ENCODE measurements around the gene OMP.

Gene OMP

DNA sequence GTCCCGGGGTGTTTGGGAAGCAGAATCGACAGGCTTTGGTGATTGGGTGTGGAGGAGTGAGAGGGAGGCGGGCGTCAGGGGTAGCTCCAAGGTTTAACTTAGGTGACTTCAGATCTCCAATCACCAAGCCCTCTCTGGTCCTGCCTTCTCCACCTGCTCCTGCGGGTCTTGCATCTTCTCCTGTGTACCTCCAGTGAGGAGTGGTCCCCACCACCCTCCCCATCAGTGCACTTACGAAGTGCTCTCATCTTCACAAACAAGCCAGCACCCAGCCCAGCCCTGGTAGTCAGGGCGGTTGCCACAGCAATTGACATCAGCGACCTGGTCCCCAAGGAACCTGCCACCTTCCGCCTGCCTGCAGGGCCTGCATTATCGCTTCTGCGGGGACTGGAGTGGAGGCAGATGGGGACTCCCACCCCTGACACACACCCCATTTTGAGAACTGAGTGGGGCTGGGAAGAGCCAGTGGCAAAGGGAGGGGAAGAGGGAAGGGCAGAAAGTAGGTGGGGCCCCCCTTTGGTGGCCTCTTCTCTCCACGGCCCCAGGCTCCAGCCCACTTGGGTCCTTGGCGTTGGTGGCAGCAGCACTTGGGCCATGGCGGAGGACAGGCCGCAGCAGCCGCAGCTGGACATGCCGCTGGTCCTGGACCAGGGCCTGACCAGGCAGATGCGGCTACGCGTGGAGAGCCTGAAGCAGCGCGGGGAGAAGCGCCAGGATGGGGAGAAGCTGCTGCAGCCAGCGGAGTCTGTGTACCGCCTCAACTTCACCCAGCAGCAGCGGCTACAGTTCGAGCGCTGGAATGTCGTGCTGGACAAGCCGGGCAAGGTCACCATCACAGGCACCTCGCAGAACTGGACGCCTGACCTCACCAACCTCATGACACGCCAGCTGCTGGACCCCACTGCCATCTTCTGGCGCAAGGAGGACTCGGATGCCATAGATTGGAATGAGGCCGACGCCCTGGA is at the start of gene OMP:
Gene OMP, plus strand, starts transcription at position 595 of the 965 bp plus-strand sequence. Its CDS starts 0 bp downstream, at position 595.
- Histone ChIP-seq H3K4me3 (ENCODE audit: low read depth in 1 of 2, low read length in 1 of 2) (no peak within 1 kb of the TSS), H3K4me1 (ENCODE audit: control insufficient read depth in 1 of 2, insufficient read depth in 1 of 2, low read depth in 1 of 2, low read length in 1 of 2) (no peaks in the 10 kb centered on the region), H3K27ac (no peak within 1 kb of the TSS), H3K27me3 (no peaks in the 10 kb centered on the region), H3K9me3 (no peaks in the 10 kb centered on the region), H3K36me3 (no peaks in the 10 kb centered on the region)
- TF ChIP-seq CTCF (IDR thresholded peaks at IDR 0.05): no peak

- no peak for TF ChIP-seq CTCF (IDR thresholded peaks at IDR 0.05)
- H3K4me1 ChIP-seq (ENCODE audit: control insufficient read depth in 1 of 2, insufficient read depth in 1 of 2, low read depth in 1 of 2, low read length in 1 of 2): no peaks in the 10 kb centered on the region
- no peaks in the 10 kb centered on the region for H3K27me3 ChIP-seq
- H3K27ac ChIP-seq: no peak overlapping the region
- peaks cover 13% of the 10 kb centered on the region for H3K9me3 ChIP-seq
- H3K4me3 ChIP-seq (ENCODE audit: low read depth in 1 of 2, low read length in 1 of 2): no peak overlapping the region
- H3K36me3 ChIP-seq: no peaks in the 10 kb centered on the region
Observed at GRCh38 chr11:77053217-77054015, 49.2 kb upstream of the OMP start.

DNA sequence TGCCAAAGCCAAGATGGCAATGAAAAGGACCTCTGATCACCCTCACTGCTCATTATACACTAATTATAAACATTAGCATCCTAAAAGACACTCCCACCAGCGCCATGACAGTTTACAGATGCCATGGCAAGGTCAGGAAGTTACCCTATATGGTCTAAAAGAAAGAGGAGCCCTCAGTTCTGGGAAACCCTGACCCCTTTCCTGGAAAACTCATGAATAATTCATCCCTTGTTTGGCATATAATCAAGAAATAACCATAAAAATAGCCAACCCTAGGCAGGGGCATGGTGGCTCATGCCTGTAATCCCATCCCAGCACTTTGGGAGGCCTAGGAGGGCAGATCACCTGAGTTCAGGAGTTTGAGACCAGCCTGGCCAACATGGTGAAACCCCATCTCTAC is 48.6 kb upstream of the OMP start:
- Histone ChIP-seq H3K4me1 (ENCODE audit: control insufficient read depth in 1 of 2, insufficient read depth in 1 of 2, low read depth in 1 of 2, low read length in 1 of 2) (no peaks in the 10 kb centered on the region), H3K9me3 (peaks cover 13% of the 10 kb centered on the region)
- TF ChIP-seq CTCF (IDR thresholded peaks at IDR 0.05): no peak

DNA sequence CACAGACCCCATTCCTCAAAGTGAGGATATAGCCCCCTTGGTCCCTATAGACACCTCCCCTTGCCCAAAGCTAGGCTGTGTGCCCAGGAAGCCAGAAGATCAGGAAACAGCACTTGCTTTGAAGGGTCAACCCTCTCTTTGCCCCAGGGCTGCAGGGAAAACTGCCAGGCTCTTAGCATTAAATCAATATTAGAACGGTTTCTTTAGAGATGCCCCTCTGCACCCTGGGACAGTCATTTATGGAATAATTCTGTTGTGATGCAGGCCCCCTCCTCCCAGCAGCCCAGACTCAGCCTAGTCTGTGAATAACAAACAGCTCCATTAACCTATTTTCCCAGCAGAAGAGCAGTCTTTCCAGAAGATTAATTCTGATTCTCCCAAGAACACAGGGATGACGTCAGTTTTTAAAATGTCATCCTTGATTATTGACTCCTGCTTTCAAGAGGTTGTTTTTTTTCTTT is 47.5 kb upstream of the OMP start:
- H3K27ac ChIP-seq: no peak overlapping the region
- H3K27me3 ChIP-seq: no peaks in the 10 kb centered on the region
- H3K9me3 ChIP-seq: peaks cover 13% of the 10 kb centered on the region
- H3K4me3 ChIP-seq (ENCODE audit: low read depth in 1 of 2, low read length in 1 of 2): no peak overlapping the region
- no peak for TF ChIP-seq CTCF (IDR thresholded peaks at IDR 0.05)
- no peaks in the 10 kb centered on the region for H3K36me3 ChIP-seq
- no peaks in the 10 kb centered on the region for H3K4me1 ChIP-seq (ENCODE audit: control insufficient read depth in 1 of 2, insufficient read depth in 1 of 2, low read depth in 1 of 2, low read length in 1 of 2)

More for the DNA sequence above, 48.6 kb upstream of the OMP start:
- Histone ChIP-seq H3K27me3 (no peaks in the 10 kb centered on the region), H3K4me3 (ENCODE audit: low read depth in 1 of 2, low read length in 1 of 2) (no peak overlapping the region), H3K36me3 (no peaks in the 10 kb centered on the region), H3K27ac (no peak overlapping the region)

DNA sequence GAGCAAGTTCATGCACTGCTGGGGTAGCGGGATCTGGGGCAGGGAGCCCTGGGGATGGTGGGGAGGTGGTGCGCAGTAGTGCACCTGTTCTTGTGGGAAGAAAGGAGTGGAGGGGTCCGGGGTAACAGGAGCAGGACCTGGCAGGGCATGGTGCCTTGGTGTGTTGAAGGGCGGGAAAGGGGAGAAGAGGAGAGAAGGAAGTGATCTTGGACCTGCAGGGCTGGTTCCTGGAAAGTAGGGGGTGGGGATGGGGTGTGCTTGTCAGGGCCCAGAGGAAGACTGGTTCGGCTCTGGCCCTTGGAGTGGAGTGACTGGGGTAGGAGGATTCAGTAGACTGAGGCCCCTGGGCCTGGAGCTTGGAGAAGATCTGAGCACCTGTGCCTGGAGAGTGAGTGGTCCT is 46.7 kb upstream of the OMP start:
- H3K9me3 ChIP-seq: peaks cover 13% of the 10 kb centered on the region
- no peak for TF ChIP-seq CTCF (IDR thresholded peaks at IDR 0.05)
- no peaks in the 10 kb centered on the region for H3K36me3 ChIP-seq
- no peaks in the 10 kb centered on the region for H3K4me1 ChIP-seq (ENCODE audit: control insufficient read depth in 1 of 2, insufficient read depth in 1 of 2, low read depth in 1 of 2, low read length in 1 of 2)
- no peak overlapping the region for H3K4me3 ChIP-seq (ENCODE audit: low read depth in 1 of 2, low read length in 1 of 2)
- H3K27me3 ChIP-seq: no peaks in the 10 kb centered on the region
- H3K27ac ChIP-seq: no peak overlapping the region

Measured in neutrophil (primary cell).